Measurements from ENCODE around the gene LIN28B.

DNA sequence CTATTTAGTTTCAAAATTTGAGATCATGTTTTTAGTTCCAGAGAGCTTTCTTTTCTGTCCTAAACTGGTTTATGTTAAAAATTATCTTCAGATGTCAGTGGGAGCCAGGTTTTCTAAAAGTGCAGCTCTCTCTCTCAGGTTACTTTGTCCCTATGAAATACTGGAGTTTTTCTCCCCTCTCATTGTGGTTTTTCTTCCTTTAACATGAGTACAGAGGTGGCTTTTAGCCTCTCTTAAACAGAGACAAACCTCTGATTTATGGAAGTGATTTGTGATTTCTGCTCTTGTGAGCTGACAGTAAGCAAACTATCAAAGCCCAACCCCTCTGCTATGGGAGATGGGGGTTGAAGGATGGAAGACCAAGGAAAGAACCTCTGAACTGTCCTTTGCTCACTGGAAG is 85.7 kb downstream of the LIN28B start:
- TF ChIP-seq, protein P1, sequence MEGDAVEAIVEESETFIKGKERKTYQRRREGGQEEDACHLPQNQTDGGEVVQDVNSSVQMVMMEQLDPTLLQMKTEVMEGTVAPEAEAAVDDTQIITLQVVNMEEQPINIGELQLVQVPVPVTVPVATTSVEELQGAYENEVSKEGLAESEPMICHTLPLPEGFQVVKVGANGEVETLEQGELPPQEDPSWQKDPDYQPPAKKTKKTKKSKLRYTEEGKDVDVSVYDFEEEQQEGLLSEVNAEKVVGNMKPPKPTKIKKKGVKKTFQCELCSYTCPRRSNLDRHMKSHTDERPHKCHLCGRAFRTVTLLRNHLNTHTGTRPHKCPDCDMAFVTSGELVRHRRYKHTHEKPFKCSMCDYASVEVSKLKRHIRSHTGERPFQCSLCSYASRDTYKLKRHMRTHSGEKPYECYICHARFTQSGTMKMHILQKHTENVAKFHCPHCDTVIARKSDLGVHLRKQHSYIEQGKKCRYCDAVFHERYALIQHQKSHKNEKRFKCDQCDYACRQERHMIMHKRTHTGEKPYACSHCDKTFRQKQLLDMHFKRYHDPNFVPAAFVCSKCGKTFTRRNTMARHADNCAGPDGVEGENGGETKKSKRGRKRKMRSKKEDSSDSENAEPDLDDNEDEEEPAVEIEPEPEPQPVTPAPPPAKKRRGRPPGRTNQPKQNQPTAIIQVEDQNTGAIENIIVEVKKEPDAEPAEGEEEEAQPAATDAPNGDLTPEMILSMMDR (IDR thresholded peaks at IDR 0.05) = no peak
- TF ChIP-seq ZFX (IDR thresholded peaks at IDR 0.05; ENCODE audit: borderline replicate concordance) = no peak
